Measurements from ENCODE around the gene ZNF827.

DNA sequence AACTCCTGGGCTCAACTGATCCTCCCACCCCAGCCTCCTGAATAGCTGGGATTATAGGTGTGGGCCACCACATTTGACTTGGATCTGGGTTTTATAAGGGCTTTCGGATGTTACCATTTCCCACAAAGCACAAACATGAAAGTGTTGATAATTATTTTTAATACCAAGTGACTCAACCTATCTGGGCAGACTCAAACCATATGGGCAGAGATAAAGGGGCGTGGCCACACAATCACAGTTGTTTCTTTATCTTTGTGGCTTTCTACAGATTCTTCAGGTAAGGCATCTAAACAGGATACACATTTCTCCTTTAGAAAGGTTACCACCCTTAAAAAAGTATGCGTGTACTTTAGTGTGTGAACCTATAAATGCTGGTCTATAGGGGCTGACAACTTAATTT lies 122.5 kb downstream of the ZNF827 start:
- TF ChIP-seq, protein P1, sequence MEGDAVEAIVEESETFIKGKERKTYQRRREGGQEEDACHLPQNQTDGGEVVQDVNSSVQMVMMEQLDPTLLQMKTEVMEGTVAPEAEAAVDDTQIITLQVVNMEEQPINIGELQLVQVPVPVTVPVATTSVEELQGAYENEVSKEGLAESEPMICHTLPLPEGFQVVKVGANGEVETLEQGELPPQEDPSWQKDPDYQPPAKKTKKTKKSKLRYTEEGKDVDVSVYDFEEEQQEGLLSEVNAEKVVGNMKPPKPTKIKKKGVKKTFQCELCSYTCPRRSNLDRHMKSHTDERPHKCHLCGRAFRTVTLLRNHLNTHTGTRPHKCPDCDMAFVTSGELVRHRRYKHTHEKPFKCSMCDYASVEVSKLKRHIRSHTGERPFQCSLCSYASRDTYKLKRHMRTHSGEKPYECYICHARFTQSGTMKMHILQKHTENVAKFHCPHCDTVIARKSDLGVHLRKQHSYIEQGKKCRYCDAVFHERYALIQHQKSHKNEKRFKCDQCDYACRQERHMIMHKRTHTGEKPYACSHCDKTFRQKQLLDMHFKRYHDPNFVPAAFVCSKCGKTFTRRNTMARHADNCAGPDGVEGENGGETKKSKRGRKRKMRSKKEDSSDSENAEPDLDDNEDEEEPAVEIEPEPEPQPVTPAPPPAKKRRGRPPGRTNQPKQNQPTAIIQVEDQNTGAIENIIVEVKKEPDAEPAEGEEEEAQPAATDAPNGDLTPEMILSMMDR (IDR thresholded peaks at IDR 0.05 in 8 of 11, conservative IDR thresholded peaks at IDR 0.05 in 3 of 11): no peak
- no peak for TF ChIP-seq POLR2A (IDR thresholded peaks at IDR 0.05)

Data from spleen (tissue), 7 donors.